ENCODE results near the gene CST6.

DNA sequence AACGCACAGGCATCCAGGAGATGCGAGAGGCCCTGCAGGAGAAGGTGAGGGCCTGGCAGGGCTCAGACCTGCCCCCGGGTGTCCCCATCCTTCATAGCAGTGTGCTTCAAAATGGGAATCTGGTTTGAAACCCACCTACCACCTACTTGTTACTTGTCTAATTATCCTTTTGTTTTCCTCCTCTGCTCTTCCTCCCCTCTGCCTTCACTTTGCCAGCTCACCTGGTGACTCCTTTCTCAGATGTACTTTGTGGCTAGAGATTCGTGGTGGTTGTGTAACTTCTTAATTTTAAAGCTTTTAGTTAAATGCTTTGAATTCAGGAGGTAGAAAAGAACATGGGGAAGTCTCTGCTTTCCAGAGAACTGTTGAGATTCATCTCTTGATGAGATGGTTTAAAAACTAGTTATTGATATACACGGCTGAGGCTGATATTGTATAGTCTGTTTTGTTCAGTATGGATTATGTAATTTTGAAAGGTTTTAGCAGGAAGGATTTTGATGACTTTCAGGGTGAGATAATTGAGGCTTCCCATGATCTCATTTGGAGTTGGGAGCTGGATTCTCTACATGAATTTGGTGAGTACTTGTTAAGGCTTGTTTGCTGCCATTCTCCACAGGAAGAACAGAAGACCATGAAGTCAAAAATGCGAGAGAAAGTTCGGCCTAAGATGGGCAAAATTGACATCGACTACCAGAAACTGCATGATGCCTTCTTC, 48.3 kb downstream of the CST6 start:
- TF ChIP-seq, protein P1, sequence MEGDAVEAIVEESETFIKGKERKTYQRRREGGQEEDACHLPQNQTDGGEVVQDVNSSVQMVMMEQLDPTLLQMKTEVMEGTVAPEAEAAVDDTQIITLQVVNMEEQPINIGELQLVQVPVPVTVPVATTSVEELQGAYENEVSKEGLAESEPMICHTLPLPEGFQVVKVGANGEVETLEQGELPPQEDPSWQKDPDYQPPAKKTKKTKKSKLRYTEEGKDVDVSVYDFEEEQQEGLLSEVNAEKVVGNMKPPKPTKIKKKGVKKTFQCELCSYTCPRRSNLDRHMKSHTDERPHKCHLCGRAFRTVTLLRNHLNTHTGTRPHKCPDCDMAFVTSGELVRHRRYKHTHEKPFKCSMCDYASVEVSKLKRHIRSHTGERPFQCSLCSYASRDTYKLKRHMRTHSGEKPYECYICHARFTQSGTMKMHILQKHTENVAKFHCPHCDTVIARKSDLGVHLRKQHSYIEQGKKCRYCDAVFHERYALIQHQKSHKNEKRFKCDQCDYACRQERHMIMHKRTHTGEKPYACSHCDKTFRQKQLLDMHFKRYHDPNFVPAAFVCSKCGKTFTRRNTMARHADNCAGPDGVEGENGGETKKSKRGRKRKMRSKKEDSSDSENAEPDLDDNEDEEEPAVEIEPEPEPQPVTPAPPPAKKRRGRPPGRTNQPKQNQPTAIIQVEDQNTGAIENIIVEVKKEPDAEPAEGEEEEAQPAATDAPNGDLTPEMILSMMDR (IDR thresholded peaks at IDR 0.05; ENCODE audit: extremely low read depth in 1 of 2, insufficient read depth in 1 of 2, low read depth in 1 of 2, low read length in 2 of 2) = no peak
- no peak for TF ChIP-seq MYC (IDR thresholded peaks at IDR 0.05; ENCODE audit: low read depth, low read length)
- no peak for TF ChIP-seq POLR2AphosphoS5 (IDR thresholded peaks at IDR 0.05; ENCODE audit: insufficient read depth, low read depth, low read length)
- no peak for TF ChIP-seq FOS (IDR thresholded peaks at IDR 0.05; ENCODE audit: borderline replicate concordance, insufficient read depth, low read length)
- TF ChIP-seq POLR2A (IDR thresholded peaks at IDR 0.05; ENCODE audit: low read depth, low read length) = no peak
- no peak for TF ChIP-seq GATA2 (IDR thresholded peaks at IDR 0.05; ENCODE audit: insufficient read depth, insufficient read length, low read depth, low read length)
